Esophagus muscularis mucosa (tissue), 4 donors: ENCODE data around the gene PCDHGB1. TPM values are rescaled to one million over a fixed set of nuclear protein-coding genes. Genes with fewer than 3 reads are reported as not detected.
"Not testable (repeated sequence)": the region's sequence is repeated elsewhere in the genome, so short reads cannot be mapped to it uniquely, and the experiment has no call there.

Source experiments
- DNase-seq: peaks from one replicate; pipeline ENCODE4 v3.0.0-alpha.2; 2017; ENCODE audit errors: extremely low spot score
- H3K27ac ChIP-seq, 4 donors: fragments of 200-600 bp; sonication (generic); replicated peaks in 1 of 4; 1 replicate in 3 of 4; 2 replicates in 1 of 4; pipeline ENCODE4 v1.5.1; 2016 to 2019; ENCODE audit warnings: mild to moderate bottlenecking in 1 of 4
- H3K27me3 ChIP-seq, 4 donors: fragments of 200-600 bp; sonication (generic); one replicate each; pipeline versions ENCODE4 v1.5.1 to v1.6.0; 2016 to 2019
- H3K36me3 ChIP-seq, 4 donors: fragments of 200-600 bp; sonication (generic); one replicate each; pipeline ENCODE4 v1.5.1; 2016 to 2019
- H3K4me1 ChIP-seq, 4 donors: fragments of 200-600 bp; sonication (generic); one replicate each; pipeline ENCODE4 v1.5.1; 2016 to 2019
- H3K4me3 ChIP-seq, 4 donors: fragments of 200-600 bp; sonication (generic); 1 replicate in 2 of 4; 2 replicates in 2 of 4; pipeline ENCODE4 v1.5.1; 2016 to 2019; ENCODE audit warnings: mild to moderate bottlenecking in 4 of 4, moderate library complexity in 1 of 4
- H3K9me3 ChIP-seq, 4 donors: fragments of 200-600 bp; sonication (generic); 1 replicate in 3 of 4; 2 replicates in 1 of 4; pipeline ENCODE4 v1.5.1; 2016 to 2019
- CTCF ChIP-seq, 3 experiments: fragments of 200-600 bp in 2 of 3; fragments of 450-650 bp in 1 of 3; sonication (generic) in 2 of 3; IDR thresholded peaks; one replicate each; pipeline ENCODE4 v1.5.1; 2017 to 2019; ENCODE audit warnings: antibody characterized with exemption in 3 of 3, mild to moderate bottlenecking in 2 of 3, moderate library complexity in 1 of 3
- EP300 ChIP-seq: sonication (generic); formaldehyde crosslinking; IDR thresholded peaks from one replicate; pipeline ENCODE4 v1.6.1; 2017; ENCODE audit warnings: antibody characterized with exemption
- POLR2A ChIP-seq: fragments of 450-650 bp; IDR thresholded peaks from one replicate; pipeline ENCODE4 v1.6.1; 2017; ENCODE audit warnings: antibody characterized with exemption, moderate library complexity, mild to moderate bottlenecking, low read depth
- POLR2AphosphoS5 ChIP-seq, 2 donors: sonication (generic); formaldehyde crosslinking; IDR thresholded peaks; one replicate each; pipeline ENCODE4 v1.6.1; 2017; ENCODE audit warnings: antibody characterized with exemption in 2 of 2
- WGBS: methylation state at CpG from one replicate; pipeline ENCODE4 v1.1.5; 2018; 5-methylcytosine and 5-hydroxymethylcytosine counted together
- intact Hi-C: fragments of 100-400 bp; cut with DNase I; formaldehyde crosslinking; loops from one replicate; pipeline ENCODE4 v1.15.1; 2023
- total RNA-seq, 4 donors: library from RNA; depleted of rRNA; stranded (reverse); fragments of >200 nt; gene quantifications; one replicate each; pipeline versions ENCODE4 v1.1.0 to v1.2.1, GENCODE V29; 2016

Gene PCDHGB1
- total RNA-seq, 4 donors from 2014 or later, result 2.7 to 5.1 (median 3.0) TPM

GRCh38 chr5:141383345-141383744 is 33.4 kb downstream of the PCDHGB1 start:
- WGBS, result 30% methylated on average over 21 of the region's 21 CpGs
- DNase-seq, result no peak

GRCh38 chr5:141384471-141385267 is 34.8 kb downstream of the PCDHGB1 start:
- TF ChIP-seq CTCF (IDR thresholded peaks at IDR 0.05), result no peak
- TF ChIP-seq EP300, result no peak
- TF ChIP-seq POLR2A, result no peak
- TF ChIP-seq POLR2AphosphoS5 (IDR thresholded peaks at IDR 0.05), result no peak
- peaks cover 0 to 8% (median 0%) of the 10 kb centered on the region in 4 donors for H3K27me3 ChIP-seq
- H3K4me3 ChIP-seq, result no peak overlapping the region
- no peaks in the 10 kb centered on the region for H3K4me1 ChIP-seq
- no peak for DNase-seq
- H3K36me3 ChIP-seq, result peaks cover 0 to 13% (median 9%) of the 10 kb centered on the region in 4 donors
- intact Hi-C loops, result no loop called here
- no peak overlapping the region for H3K27ac ChIP-seq
- WGBS, result 47% methylated on average over 22 of the region's 43 CpGs
- peaks cover 5 to 97% (median 95%) of the 10 kb centered on the region in 4 donors for H3K9me3 ChIP-seq

More at GRCh38 chr5:141383345-141383744, 33.4 kb downstream of the PCDHGB1 start:
- Histone ChIP-seq H3K36me3 (peaks cover 0 to 11% (median 6%) of the 10 kb centered on the region in 4 donors), H3K4me3 (peak overlapping the region in 3 of 4 donors; percentile 14 to 45 (median 22)), H3K4me1 (no peaks in the 10 kb centered on the region), H3K9me3 (peaks cover 5 to 95% (median 94%) of the 10 kb centered on the region in 4 donors), H3K27ac (no peak overlapping the region), H3K27me3 (peaks cover 0 to 4% (median 0%) of the 10 kb centered on the region in 4 donors)
- TF ChIP-seq CTCF (IDR thresholded peaks at IDR 0.05) (no peak), POLR2AphosphoS5 (IDR thresholded peaks at IDR 0.05) (no peak), POLR2A (no peak), EP300 (no peak)
- intact Hi-C loops, result no loop called here

- intact Hi-C loops, H3K27ac ChIP-seq, DNase-seq, H3K4me1 ChIP-seq: not testable (repeated sequence)
- WGBS, result 18% methylated on average over 14 of the region's 40 CpGs
- H3K27me3 ChIP-seq, result peaks cover 0 to 12% (median 0%) of the 10 kb centered on the region in 4 donors
- H3K9me3 ChIP-seq, result peaks cover 7 to 97% (median 97%) of the 10 kb centered on the region in 4 donors
- peak in 2 of 3 experiments; percentile 8 to 28 for TF ChIP-seq CTCF (IDR thresholded peaks at IDR 0.05)
- peak within 1 kb of the TSS in 2 of 4 donors; percentile 31 to 33 for H3K4me3 ChIP-seq
- H3K36me3 ChIP-seq, result peaks cover 0 to 12% (median 8%) of the 10 kb centered on the region in 4 donors
Measured at GRCh38 chr5:141387557-141388311, 37.8 kb downstream of the PCDHGB1 start, which contains the start of gene PCDHGB4. TSS of gene PCDHGB4 (plus strand) at chr5:141387698. CDS start at chr5:141387885, 187 bp downstream.

GRCh38 chr5:141388661-141389060 is 38.8 kb downstream of the PCDHGB1 start:
- DNase-seq, result no peak
- Histone ChIP-seq H3K9me3 (peaks cover 6 to 97% (median 97%) of the 10 kb centered on the region in 4 donors), H3K36me3 (peaks cover 0 to 18% (median 5%) of the 10 kb centered on the region in 4 donors), H3K27me3 (peaks cover 0 to 17% (median 0%) of the 10 kb centered on the region in 4 donors), H3K27ac (no peak overlapping the region), H3K4me1 (no peaks in the 10 kb centered on the region), H3K4me3 (no peak overlapping the region)
- no peak for TF ChIP-seq POLR2AphosphoS5 (IDR thresholded peaks at IDR 0.05)
- WGBS, result 44% methylated on average over 10 of the region's 10 CpGs
- intact Hi-C loops, result no loop called here
